B cell (primary cell): ENCODE data around the gene RNASE7. TPM values are rescaled to one million over a fixed set of nuclear protein-coding genes. Genes with fewer than 3 reads are reported as not detected.

ENCODE experiments used
- ATAC-seq: fragments of 200-7000 bp; cut with Tn5 transposase; one replicate; pipeline ENCODE4 v1.10.0; 2021; ENCODE audit warnings: low read depth, mild to moderate bottlenecking, moderate number of reproducible peaks, moderate library complexity
- CTCF ChIA-PET: fragments of 350-600 bp; sonication (Branson Sonifier 250); formaldehyde crosslinking; loops from one replicate; lab custom pipeline; 2021; ENCODE audit warnings: antibody characterized with exemption, inconsistent platforms; lab: Charles Lee
- POLR2A ChIA-PET: fragments of 350-600 bp; sonication (Branson Sonifier 250); formaldehyde crosslinking; loops from one replicate; lab custom pipeline; 2021; ENCODE audit warnings: antibody characterized with exemption; lab: Charles Lee
- DNase-seq: peaks from one replicate; pipeline ENCODE4 v3.0.0; 2013
- H2AFZ ChIP-seq: 2 replicates; pipeline ENCODE4 v1.6.1; 2012; ENCODE audit warnings: mild to moderate bottlenecking, low read depth, low read length; ENCODE audit not compliant: insufficient read depth, poor library complexity, severe bottlenecking
- H3K27ac ChIP-seq, 2 donors: 1 replicate in 1 of 2; 2 replicates in 1 of 2; pipeline ENCODE4 v1.5.1; 2012 to 2013; ENCODE audit warnings: low read length in 2 of 2, mild to moderate bottlenecking in 2 of 2, moderate library complexity in 1 of 2
- H3K27me3 ChIP-seq, 4 experiments: fragments of 200-600 bp in 1 of 4; sonication (generic) in 1 of 4; replicated peaks in 1 of 4; 1 replicate in 2 of 4; 2 replicates in 2 of 4; pipeline versions ENCODE4 v1.6.1 to v1.7.0; 2013 to 2016; ENCODE audit warnings: low read length in 3 of 4, mild to moderate bottlenecking in 2 of 4, mixed read lengths in 1 of 4, moderate library complexity in 1 of 4; ENCODE audit not compliant: insufficient read depth in 4 of 4, control insufficient read depth in 3 of 4; ENCODE audit errors: control extremely low read depth in 1 of 4
- H3K36me3 ChIP-seq, 2 experiments: replicated peaks in 1 of 2; 1 replicate in 1 of 2; 2 replicates in 1 of 2; pipeline versions ENCODE4 v1.6.1 to v1.7.1; 2013; ENCODE audit warnings: low read length in 1 of 2; ENCODE audit not compliant: insufficient read depth in 2 of 2, control insufficient read depth in 1 of 2; ENCODE audit errors: control extremely low read depth in 1 of 2, extremely low read depth in 1 of 2
- H3K4me1 ChIP-seq, 2 donors: fragments of 200-600 bp in 1 of 2; sonication (generic) in 1 of 2; 1 replicate in 1 of 2; 2 replicates in 1 of 2; pipeline versions ENCODE4 v1.5.1 to v1.6.1; 2013 to 2017; ENCODE audit warnings: low read length in 2 of 2; ENCODE audit not compliant: control insufficient read depth in 2 of 2, insufficient read depth in 2 of 2
- H3K4me2 ChIP-seq: replicated peaks from 2 replicates; pipeline ENCODE3; 2012; ENCODE audit warnings: mild to moderate bottlenecking, low read depth, low read length; ENCODE audit not compliant: poor library complexity, severe bottlenecking
- H3K4me3 ChIP-seq, 5 experiments: fragments of 200-600 bp in 1 of 5; sonication (generic) in 1 of 5; 1 replicate in 3 of 5; 2 replicates in 2 of 5; pipeline versions ENCODE4 v1.5.1 to v1.7.0; 2011 to 2016; ENCODE audit warnings: low read length in 4 of 5, mild to moderate bottlenecking in 4 of 5, low read depth in 2 of 5, control low read depth in 1 of 5, moderate library complexity in 1 of 5; ENCODE audit not compliant: insufficient read depth in 1 of 5; ENCODE audit errors: control extremely low read depth in 1 of 5, extremely low read depth in 1 of 5
- H3K79me2 ChIP-seq: fragments of 200-600 bp; sonication (generic); one replicate; pipeline ENCODE4 v1.6.0; 2016; ENCODE audit warnings: low read length; ENCODE audit not compliant: control insufficient read depth, insufficient read depth
- H3K9ac ChIP-seq: fragments of 200-600 bp; sonication (generic); 2 replicates; pipeline ENCODE4 v1.6.1; 2017; ENCODE audit warnings: mild to moderate bottlenecking, low read length, moderate library complexity
- H3K9me3 ChIP-seq, 3 donors: one replicate each; pipeline versions ENCODE4 v1.6.1 to v1.7.1; 2013; ENCODE audit warnings: low read length in 2 of 3; ENCODE audit not compliant: control insufficient read depth in 2 of 3, insufficient read depth in 1 of 3; ENCODE audit errors: control extremely low read depth in 1 of 3
- H4K20me1 ChIP-seq: 2 replicates; pipeline ENCODE4 v1.6.0; 2012; ENCODE audit warnings: mild to moderate bottlenecking, low read length; ENCODE audit not compliant: insufficient read depth, control insufficient read depth, poor library complexity, severe bottlenecking
- H3K27ac Mint-ChIP-seq: one replicate; pipeline ENCODE4 v1.8.0; 2021; ENCODE audit warnings: mixed read lengths
- H3K27me3 Mint-ChIP-seq: one replicate; pipeline ENCODE4 v1.8.0; 2021; ENCODE audit warnings: mixed read lengths
- H3K4me1 Mint-ChIP-seq: one replicate; pipeline ENCODE4 v1.8.0; 2021; ENCODE audit warnings: mixed read lengths
- H3K4me3 Mint-ChIP-seq: one replicate; pipeline ENCODE4 v1.8.0; 2021; ENCODE audit warnings: mixed read lengths
- H3K9me3 Mint-ChIP-seq: one replicate; pipeline ENCODE4 v1.8.0; 2022; ENCODE audit warnings: mixed read lengths; ENCODE audit not compliant: insufficient read depth
- EZH2 ChIP-seq: IDR thresholded peaks from 2 replicates; pipeline ENCODE4 v1.6.1; 2012; ENCODE audit warnings: borderline replicate concordance, low read depth, mild to moderate bottlenecking, moderate library complexity, low read length; ENCODE audit not compliant: insufficient read depth, poor library complexity, severe bottlenecking
- WGBS: methylation state at CpG from one replicate; pipeline ENCODE4 v1.1.5; 2013; ENCODE audit warnings: missing lambda C conversion rate; ENCODE audit not compliant: insufficient coverage; 5-methylcytosine and 5-hydroxymethylcytosine counted together
- intact Hi-C: fragments of 100-400 bp; cut with micrococcal nuclease; formaldehyde crosslinking; loops from one replicate; pipeline ENCODE4 v1.10.0; 2022
- polyA plus RNA-seq: library from polyadenylated mRNA; depleted of rRNA; stranded (reverse); fragments of >200 nt; gene quantifications from 2 replicates; pipeline ENCODE4 v1.2.3, GENCODE V29; 2012
- total RNA-seq, 2 donors: library from RNA; stranded (reverse); fragments of 120-200 nt in 1 of 2; gene quantifications; 1 replicate in 1 of 2; 2 replicates in 1 of 2; pipeline versions ENCODE4 v1.2.3 to v1.2.4, GENCODE V29; 2013 to 2022
- TF ChIP-seq, protein P1 (sequence below): fragments of 200-600 bp; IDR thresholded peaks from one replicate; pipeline ENCODE4 v1.8.0; 2022; ENCODE audit warnings: antibody characterized with exemption, mild to moderate bottlenecking

RNASE7 gene
- total and polyA plus RNA-seq, 2 donors (not counting 1 experiment from before 2014, with no cell fraction given) = not detected

DNA sequence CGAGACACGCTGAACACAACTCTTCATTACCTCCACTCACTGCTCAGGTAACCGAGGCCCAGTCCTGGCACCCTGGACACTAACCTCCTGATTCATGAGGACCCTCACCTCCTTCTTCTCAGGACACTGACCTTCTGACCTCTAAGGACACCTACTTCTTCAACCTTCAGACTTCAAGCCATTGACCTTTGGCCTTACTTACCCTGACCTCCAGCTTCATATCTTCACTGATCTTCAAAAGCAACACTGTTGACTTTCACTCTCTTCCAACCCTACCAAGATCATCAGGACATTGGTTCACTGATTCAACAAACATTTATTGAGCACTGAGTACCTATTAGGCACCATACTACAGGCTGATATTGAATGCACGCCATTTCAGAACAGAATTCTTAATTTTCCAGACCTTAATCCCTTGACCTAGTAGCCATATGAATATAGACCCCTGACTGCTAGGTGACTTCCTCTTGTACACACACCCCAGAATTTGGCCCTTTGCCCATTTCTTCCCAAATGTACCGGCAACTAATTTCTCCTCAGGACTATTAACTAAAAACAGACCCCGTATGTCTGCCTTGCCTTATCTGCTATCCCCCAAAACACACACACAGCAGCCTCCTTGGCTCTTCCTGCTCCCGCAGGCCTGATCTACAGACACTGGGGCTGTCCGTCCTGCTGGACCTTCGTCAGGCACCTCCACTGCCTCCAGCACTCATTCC is 33.7 kb downstream of the RNASE7 start:
- no peak overlapping the region for H3K4me2 ChIP-seq
- H3K27me3 Mint-ChIP-seq = peaks cover 12% of the 10 kb centered on the region
- H3K27me3 ChIP-seq = peaks cover 0 to 24% (median 3%) of the 10 kb centered on the region in 4 experiments
- peaks cover 14 to 16% of the 10 kb centered on the region in 2 donors for H3K4me1 ChIP-seq
- DNase-seq (no peak), ATAC-seq (no peak)
- WGBS = 93% methylated on average over 9 of the region's 9 CpGs
- no peak overlapping the region for H3K4me3 Mint-ChIP-seq
- POLR2A ChIA-PET = no interaction called here
- H3K4me1 Mint-ChIP-seq = peaks cover 23% of the 10 kb centered on the region
- no peak overlapping the region for H3K4me3 ChIP-seq
- no peaks in the 10 kb centered on the region for H3K79me2 ChIP-seq
- no peaks in the 10 kb centered on the region for H3K36me3 ChIP-seq
- no peak overlapping the region for H3K27ac Mint-ChIP-seq
- H3K9me3 Mint-ChIP-seq = no peaks in the 10 kb centered on the region
- TF ChIP-seq EZH2 = no peak
- TF ChIP-seq, protein P1, sequence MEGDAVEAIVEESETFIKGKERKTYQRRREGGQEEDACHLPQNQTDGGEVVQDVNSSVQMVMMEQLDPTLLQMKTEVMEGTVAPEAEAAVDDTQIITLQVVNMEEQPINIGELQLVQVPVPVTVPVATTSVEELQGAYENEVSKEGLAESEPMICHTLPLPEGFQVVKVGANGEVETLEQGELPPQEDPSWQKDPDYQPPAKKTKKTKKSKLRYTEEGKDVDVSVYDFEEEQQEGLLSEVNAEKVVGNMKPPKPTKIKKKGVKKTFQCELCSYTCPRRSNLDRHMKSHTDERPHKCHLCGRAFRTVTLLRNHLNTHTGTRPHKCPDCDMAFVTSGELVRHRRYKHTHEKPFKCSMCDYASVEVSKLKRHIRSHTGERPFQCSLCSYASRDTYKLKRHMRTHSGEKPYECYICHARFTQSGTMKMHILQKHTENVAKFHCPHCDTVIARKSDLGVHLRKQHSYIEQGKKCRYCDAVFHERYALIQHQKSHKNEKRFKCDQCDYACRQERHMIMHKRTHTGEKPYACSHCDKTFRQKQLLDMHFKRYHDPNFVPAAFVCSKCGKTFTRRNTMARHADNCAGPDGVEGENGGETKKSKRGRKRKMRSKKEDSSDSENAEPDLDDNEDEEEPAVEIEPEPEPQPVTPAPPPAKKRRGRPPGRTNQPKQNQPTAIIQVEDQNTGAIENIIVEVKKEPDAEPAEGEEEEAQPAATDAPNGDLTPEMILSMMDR = no peak
- peaks cover 0 to 2% (median 0%) of the 10 kb centered on the region in 3 donors for H3K9me3 ChIP-seq
- no peak overlapping the region for H3K9ac ChIP-seq
- no peaks in the 10 kb centered on the region for H4K20me1 ChIP-seq
- CTCF ChIA-PET = interaction anchor here (2.4 to 6.2 kb wide), 2 partner anchors 17 to 31 kb away, joined by 10 to 133 read pairs; no protein-coding TSS in a partner anchor
- intact Hi-C loops = no loop called here
- no peak overlapping the region for H3K27ac ChIP-seq
- H2AFZ ChIP-seq = no peak overlapping the region

DNA sequence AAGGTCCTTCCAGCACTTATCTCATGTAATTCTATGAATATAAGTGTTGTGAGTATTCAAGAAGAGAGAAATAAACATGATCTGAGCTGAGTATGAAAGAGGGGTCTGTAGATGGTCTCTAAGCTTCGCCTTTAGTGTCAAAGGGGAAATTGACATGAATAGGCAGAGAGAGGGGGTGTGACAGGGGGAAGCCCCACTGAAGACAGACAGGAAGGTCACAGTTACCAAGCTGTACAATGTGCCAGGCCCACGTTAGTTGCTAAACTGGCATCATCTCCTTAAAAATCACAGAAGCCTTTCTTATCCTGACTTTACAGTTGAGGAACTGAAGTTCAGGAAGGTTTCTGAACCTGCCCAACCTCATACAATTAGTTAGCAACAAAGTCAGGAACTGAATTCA is 35.5 kb downstream of the RNASE7 start:
- Histone ChIP-seq H3K36me3 (no peaks in the 10 kb centered on the region), H3K4me1 (peaks cover 0 to under 1% of the 10 kb centered on the region in 2 donors), H3K27me3 (peaks cover 0 to 13% (median 0%) of the 10 kb centered on the region in 4 experiments), H3K9ac (no peak overlapping the region), H3K79me2 (no peaks in the 10 kb centered on the region), H3K27ac (no peak overlapping the region), H4K20me1 (no peaks in the 10 kb centered on the region), H3K9me3 (peaks cover 0 to 3% (median 0%) of the 10 kb centered on the region in 3 donors), H3K4me2 (no peak overlapping the region), H2AFZ (no peak overlapping the region), H3K4me3 (no peak overlapping the region)
- intact Hi-C loops = no loop called here
- H3K27me3 Mint-ChIP-seq = peaks cover 12% of the 10 kb centered on the region
- DNase-seq = no peak
- no peak overlapping the region for H3K27ac Mint-ChIP-seq
- H3K4me1 Mint-ChIP-seq = peaks cover 5% of the 10 kb centered on the region
- no peak for TF ChIP-seq EZH2
- TF ChIP-seq, protein P1 = no peak
- no CpG with 5 or more reads among the region's 2 CpGs for WGBS
- ChIA-PET CTCF (interaction anchor here (0.6 to 2.4 kb wide), 4 partner anchors 10 to 27 kb away, joined by 3 to 14 read pairs (median 7); no protein-coding TSS in a partner anchor), POLR2A (no interaction called here)
- H3K4me3 Mint-ChIP-seq = no peak overlapping the region
- ATAC-seq = no peak
- H3K9me3 Mint-ChIP-seq = no peaks in the 10 kb centered on the region
